Measurements from ENCODE around the gene DNAH17.
A peak's percentile ranks its signal among the peaks of the same experiment; 100 is the strongest.
"Not testable (repeated sequence)": the region's sequence is repeated elsewhere in the genome, so short reads cannot be mapped to it uniquely, and the experiment has no call there.

Gene DNAH17

DNA sequence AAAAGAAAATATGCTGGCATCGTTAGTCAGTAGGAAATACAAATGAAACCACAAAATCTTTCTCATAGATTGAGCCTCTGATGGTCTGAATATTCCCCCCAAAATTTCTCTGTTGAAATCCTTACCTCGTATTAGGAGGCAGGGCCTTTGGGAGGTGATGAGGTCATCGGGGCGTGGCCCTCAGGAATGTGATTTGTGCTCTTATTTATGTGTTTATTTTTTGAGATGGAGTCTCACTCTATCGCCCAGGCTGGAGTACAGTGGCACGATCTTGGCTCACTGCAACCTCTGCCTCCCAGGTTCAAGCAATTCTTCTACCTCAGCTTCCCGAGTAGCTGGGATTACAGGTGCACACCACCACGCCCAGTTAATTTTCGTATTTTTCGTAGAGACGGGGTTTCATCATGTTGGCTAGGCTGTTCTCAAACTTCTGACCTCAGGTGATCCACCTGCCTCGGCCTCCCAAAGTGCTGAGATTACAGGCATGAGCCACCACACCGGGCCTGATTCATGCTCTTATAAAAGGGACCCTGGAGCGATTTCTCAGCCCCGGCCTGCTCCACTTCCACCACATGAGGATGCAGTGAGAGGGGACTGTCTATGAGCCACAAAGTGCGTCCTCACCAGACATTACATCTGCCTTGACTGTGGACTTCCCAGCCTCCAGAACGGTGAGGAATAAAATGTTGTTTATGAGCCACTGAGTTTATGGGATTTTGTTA lies 53.1 kb downstream of the DNAH17 start:
- DNase-seq: no peak

DNA sequence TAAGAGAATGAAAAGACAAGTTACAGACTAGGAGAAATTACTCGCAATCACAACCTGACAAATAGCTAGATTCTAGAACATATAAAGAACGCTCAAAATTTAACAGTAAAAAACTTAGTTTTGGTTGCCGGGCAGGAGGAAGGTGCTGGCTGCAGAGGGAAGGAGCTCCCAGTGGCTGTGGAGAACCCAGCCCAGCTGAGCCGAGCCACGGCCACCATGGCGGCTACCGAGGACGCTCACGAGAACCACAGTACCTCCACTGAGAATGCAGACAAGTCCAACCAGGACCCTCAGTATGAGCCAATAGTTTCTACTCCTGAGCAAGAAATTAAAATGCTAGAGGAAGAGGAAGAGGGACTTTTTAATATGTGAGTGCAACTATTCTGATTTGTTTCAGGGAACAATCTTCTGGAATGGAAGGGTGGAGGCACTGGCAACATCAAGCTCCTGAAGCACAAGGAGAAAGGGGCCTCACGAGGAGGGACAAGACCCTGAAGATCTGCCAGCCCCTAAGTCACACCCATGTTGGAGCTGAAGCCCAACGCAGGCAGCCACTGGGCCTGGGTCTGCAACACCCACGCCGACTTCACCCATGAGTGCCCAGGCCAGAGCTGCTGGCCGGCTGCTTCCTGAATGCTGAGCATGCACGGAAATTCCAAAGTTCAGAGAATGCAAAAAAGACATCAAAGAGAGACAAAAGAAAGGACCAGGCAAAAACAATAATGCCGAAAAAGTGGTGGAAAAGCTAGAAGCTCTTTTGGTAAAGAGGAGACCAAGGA lies 55.0 kb downstream of the DNAH17 start:
- DNase-seq: no peak

DNA sequence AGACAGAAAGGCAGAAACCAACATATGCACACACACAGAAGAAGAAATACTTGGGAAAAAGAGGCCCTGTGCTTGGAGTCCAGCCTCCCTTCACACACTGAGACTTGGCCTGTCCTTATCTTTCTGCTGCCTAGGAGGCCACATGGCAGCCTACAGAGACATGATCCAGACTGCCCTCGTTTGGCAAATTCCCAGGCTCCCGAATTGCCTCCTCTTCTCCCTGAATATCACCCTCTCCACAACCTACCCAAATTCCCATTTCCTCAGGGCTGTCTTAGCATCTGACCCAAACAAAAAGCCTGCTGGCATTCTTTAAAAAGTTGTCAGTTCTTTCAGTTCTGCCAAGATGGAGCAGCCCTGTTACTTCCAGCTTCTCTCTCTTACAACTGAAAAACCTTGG lies 59.8 kb downstream of the DNAH17 start:
- DNase-seq: no peak

DNA sequence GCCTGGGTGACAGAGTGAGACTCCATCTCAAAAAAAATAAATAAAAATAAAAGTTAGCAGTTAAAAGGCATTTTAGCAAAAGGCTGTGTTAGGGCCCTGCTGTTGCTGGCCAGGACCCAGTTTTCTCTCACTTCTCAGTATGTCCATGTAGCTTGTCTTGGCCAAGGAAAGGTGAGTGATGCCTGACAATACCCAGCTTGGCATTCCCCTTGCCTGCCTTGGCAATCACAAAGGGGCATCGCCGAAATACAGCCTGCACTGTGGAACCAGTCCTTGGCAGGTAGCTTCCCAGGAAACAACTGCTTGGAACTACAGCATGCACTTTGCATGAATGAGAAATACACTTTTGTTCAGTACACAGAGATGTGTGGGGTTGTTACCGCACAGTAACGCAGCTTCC lies 61.7 kb downstream of the DNAH17 start:
- no peak for DNase-seq

DNA sequence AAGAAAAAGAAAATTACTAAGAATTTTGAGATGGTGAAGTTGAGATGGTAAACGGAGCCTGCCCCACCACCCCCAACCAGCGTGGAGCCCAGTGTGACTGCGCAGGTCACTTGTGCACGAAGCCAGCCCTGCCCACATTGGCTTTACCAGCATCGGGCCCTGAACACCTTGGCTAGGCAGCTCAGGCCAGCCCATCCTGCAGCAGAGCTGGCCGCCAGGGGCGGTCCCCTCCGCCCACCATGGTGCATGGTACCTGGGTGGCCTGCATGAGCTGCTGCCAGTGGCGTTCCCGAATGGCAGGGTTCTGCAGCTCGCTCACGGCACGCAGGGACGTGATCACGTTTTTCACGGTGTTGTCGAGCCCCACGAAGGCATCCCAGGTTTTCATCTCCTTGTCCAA lies 62.7 kb downstream of the DNAH17 start:
- no peak for DNase-seq

DNA sequence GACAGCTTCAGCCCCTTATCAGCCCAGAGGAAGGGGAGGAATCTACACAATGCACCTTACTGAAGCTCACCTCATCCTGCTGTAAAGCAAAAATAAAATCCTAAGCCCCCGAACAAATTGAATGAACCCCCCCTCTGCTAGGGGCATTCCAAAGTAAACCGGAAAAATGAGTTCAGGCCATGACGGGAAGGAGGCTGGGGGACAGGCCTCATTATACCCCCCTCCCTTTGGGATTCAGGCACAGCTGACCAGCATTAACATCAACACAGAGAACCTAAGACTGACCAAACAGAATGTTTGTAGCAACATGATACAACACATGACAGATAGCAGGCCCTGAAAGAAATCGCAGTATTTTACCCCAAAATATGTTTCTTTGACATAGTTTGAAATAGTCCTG lies 64.2 kb downstream of the DNAH17 start:
- DNase-seq: no peak

DNA sequence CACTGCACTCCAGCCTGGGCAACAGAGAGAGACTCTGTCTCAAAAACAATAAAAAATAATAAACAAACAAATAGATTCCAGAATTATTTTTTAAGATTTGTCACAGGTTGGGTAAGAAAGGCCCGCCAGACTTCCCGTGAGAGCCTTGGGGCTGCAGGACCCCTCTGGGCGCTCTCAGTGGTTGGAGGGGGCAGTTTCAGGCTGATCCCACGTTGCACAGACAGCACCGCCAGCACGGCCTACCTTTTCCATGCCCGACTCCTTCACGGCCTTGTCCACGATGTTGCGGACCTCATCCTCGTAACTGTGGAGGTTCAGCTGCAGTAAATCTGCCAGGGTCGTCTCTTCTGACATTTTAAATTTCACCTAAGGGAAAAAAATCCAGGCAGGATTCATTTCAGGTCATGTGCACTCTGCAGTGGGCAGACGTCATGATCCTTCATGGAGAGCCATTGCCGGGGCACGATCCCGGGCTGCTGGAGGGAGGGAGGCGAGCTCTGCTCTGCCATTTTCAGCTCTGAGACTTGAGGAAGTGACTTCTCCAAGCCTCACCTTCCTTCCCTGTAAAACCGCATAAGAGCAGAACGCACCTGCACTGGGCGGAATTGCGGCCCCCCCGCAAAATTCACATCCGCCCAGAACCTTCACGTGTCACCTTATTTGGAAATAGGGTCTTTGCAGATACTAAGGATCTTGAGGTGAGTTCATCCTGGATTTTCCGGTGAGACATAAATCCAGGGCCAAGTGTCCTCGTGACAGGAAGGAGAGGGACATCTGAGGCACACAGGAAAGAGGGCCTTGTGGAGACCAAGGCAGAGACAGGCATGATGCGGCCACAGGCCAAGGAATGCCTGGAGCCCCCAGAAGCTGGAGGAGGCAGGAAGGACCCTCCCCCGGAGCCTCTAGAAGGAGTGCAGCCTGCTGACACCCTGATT lies 66.8 kb downstream of the DNAH17 start:
- no peak for DNase-seq

DNA sequence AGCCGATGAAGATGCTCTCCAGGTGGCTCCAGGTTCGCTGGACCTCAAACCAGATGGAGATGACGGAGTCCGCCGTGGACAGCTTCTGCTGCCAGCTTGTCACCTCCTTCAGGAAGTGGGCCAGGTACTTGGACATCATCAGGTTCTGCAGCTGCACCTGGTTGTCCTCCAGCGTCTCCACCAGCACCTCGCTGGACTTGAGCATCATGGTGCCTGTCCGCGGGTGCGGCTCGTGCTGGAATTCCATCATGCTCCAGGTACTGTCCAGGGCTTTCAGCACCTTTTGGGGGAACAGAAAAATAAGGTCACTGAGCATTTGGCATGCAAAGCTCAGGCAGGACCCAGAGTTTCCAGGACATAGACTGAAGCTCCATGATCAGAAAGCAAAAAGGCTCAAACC lies 69.7 kb downstream of the DNAH17 start:
- DNase-seq: no peak

DNA sequence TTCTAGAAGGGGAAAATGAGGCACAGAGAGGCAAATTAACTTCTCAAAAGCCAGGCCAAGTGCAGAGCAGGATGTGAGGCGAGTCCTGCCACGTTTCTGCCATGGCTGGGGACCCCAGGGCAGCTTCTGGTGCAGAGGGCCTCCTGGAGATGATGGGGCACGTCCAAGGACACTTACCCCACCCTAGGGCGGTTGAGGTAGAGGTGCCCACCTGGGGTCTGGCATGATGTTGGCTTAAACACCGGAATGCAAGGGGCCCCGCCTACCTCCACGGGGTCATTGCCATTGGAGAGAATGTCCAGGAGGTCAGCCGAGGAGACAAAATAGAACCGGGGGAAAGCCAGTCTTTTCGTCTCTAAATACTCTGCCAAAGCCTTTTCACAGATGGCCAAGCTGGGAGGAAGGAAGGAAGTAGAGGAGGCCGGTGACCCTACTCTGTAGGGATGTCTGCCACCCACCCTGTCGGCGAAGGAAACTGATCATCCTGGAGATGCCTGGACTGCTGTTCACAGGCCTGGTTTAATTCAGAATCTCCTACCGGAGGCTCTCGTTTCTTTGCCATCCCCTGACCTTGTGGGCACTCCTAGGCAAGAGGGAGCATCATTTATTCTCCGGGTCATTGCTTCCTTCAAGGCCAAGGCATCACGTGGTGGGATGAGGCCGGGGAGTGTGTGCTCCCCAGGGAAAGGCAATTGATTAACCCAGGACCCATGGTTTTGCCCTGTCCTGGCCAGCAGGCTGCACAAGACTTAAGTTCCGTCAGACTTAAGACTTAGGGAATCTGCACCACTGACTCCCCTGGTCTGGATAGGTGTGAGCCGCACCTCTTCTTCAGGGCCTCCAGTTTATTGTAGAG lies 70.5 kb downstream of the DNAH17 start:
- no peak for DNase-seq

DNA sequence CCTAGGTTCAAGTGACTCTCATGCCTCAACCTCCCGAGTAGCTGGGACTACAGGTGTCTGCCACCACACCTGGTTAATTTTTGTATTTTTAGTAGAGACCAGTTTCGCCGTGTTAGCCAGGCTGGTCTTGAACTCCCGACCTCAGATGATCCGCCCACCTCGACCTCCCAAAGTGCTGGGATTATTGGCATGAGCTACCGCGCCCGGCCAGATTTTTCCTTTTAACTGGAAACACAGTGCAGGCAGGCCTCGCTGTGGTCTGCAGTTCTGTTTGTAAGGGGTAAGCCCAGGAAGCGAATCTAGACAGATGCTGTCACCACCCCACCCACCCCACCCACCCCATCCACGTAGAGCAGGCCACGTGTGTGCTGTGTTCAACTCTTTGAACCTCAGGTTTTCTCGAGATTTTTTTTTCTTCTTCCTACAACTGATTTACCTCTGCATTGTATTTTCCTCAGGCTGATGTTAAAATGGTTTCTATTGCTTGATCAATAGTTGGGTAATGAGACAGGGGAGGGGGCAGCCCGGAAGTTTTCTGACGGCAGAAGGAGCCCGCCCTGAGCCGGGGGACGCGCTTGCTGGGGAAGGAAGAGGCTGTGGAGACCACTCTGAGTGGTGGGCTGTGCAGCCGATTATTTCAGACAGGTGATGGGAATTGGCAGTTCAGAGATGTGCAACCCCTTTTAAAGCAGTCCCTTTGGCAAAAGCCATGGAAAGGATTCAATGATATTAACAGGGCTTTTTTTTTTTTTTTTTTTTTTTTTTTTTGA lies 72.9 kb downstream of the DNAH17 start:
- no peak for DNase-seq

DNA sequence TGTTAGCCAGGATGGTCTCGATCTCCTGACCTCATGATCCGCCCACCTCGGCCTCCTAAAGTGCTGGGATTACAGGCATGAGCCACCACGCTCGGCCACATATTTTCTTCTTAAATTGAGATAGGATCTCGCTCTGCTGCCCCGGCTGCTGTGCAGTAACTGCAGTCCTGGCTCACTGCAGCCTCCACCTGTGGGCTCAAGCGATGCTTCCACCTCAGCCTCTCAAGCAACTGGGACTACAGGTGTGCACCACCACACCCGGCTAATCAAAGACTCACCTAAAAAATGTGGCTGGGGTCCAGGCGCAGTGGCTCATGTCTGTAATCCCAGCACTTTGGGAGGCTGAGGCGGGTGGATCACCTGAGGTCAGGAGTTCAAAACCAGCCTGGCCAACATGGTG lies 73.8 kb downstream of the DNAH17 start:
- DNase-seq: not testable (repeated sequence)

DNA sequence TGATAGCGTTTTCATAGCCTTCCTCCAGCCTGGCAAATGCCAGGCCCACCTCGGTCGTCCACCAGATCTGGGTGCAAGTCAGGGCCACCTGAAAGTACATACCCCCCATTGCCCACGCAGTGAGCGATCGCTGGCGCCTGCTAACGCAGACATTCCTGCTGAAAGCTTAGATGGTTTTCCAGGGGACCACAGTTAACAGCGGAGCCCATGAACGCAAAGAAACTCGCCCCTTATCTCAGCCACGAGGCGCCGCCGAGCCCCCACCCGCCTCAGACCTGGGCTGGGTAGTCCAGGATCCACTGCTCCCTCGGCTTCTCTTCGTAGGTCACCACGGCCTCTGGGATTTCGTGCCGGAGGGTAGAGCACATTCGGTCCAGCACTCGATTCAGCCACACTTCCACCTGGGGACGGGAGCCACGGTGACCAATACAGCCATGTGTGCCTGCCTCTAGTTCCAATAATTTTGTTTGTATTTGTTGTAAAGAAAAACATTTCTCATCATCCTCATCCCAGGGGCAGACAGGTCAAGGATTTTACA lies 74.5 kb downstream of the DNAH17 start:
- no peak for DNase-seq

DNA sequence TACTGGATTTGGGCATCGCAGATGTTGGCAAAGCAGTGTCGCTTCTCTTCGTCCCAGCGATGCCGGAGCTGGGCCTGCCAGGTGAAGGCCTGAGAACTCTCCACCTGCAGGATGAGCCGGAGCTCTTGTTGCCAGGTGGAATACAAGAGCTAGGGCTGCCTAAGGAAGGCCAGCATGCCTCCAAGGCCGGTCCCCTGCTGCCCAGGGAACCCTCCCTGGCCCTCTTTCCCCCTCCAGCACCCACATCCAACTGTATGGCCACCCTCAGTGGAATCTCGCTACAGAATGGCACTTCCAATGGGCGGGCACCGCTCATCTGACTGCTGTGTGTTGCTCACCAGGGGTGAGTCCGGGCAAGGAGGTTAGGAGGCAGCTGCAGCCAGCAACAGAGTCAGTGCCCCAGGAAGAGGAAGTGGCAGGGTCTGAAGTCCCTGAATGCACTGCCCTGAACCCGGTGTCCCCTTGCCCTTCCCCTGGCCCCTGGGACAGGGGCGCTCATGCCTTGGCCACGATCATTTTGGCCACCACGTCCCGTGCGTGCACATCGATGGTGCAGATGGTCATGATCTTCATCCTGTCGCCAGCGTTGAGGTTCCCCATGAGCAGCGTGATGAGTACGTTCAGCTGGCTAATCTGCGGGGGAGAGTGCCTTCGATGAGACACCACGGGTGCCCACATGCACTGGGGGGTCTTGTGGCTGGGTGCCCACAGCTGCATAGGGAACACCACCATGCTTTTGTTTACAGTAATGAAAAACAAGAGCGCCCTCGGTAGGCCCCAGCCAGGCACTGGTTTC lies 75.8 kb downstream of the DNAH17 start:
- DNase-seq: no peak

DNA sequence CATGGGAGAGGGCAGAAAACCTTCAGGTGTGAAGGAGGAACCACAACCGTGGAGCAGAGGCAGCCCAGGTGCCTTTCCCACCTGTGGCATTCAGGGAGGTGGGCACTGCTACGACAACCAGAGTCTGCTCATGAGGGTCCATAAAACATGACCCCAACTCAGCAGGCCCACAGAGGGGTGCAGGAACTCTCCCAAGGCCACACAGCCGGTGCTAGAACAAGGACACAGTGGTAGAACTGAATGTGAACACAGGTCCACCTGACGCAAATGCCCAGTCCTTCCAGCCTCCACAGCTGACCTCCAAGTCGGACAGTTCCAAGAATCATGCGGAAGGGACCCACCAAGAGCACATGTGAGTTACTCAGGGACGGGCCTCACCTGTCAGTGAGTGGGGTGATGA lies 76.4 kb downstream of the DNAH17 start:
- no peak for DNase-seq

DNA sequence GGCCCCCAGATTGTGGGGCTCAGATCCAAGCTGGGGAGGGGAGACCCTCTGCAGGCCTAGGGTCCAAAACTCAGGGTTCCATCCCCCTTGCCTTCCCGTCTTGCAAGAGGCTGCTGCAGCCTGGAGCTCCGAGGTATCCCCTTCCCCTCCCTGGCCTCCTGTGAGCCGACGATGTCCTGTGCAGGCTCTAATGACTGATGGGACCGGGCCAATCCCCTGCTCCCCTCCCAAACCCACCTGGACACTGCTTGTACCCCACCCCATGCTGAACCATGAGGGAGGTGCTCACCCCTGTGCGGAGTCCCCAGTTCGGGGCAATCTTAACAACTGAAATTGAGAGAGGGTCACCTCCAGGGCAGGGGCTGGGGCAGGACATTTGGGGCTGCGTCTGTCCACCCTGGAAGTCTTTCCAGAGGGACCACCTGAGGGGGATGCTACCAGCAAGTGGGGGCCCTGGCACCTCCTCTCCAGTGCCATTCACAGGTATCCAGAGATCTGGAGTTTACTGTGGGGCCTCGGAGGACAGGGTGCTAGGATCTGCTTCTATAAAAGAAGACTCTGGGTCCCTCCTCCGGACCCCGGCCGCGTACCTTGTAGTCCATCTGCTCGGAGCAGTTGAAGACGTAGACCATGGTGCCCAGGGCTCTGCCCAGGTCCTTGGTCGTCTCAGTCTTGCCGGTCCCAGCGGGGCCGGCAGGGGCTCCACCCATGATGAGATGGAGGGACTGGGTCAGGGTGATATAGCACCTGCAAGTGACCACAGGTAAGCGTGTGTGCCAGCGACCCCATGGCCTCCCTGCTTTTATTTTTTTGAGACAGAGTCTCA lies 77.3 kb downstream of the DNAH17 start:
- DNase-seq: no peak

DNA sequence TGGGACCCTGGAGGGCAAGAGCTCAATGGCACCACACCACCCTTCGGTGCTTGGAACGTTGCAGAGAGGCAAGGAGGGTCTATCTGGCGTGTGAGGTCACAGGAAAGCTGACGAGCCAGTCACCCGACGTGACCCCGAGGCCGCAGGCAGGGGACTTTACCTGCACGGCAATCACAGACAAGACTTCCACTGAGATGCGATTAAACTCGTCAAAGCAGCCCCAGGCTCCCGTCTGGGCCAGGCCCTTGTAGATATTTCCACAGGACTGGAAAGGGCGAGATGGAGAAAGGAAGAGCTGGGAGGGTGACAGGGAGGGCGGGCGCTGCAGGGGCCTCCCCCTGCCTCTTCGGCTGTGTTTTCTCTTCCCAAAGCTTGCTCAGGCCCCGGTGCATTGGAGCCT lies 78.3 kb downstream of the DNAH17 start:
- DNase-seq: no peak

DNA sequence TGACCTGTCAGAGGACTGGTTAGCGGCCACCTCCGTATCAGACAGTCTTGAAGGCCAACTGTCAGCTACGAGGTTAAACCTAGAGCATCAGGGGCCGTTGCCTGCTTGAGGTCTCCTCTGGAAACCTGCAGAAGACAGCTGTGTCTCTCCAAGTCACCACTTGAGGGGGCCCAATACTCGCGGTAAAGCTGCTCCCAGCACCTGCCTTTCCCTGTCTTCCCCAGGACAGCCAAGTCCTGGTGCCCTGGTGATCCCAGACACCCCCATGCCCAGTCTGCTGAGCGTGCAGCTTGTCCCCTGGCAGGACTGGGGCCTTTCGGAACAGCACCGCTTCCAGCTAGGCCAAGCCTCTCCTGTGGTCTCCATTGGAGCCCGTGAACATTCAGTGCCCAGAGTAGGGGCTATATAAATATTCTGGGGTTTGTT lies 80.1 kb downstream of the DNAH17 start:
- peak; percentile 43 for DNase-seq

DNA sequence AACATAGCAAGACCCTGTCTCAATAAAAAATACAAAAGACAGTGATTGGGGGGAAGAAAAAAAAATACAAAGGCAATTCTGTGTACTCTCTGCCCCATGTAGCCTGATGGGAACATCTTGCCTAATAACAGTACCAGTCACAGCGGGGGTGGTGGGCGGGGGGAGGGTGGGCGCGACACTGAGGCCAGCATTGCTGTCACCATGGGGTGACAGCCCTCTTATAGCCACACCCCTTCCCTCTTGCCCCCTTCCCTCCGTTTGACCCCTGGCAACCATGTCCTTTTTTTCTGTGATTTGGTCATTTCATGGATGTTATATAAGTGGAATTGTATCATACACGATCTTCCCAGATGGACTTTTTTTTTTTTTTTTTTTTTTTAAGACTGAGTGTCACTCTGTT lies 80.9 kb downstream of the DNAH17 start:
- no peak for DNase-seq

DNA sequence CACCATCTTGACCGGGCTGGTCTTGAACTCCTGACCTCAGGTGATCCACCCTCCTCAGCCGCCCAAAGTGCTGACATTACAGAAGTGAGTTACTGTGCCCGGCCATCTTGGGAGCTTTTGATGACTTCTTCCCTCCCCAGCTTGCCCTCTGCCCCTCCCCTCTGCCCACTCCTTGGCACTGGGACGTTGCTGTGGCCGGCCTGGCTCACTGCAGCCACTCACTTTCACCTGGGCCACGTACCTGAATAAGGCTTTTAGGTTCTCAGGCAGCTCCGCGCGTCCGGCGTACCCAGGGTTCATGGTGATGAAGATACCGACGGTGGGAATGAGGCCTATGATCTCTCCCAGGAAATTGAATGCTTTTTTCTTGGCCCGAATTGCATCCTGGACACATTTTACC lies 81.6 kb downstream of the DNAH17 start:
- no peak for DNase-seq

Data from T-helper 9 cell (primary cell).